Stimulated activated CD8-positive, alpha-beta memory T cell treated with anti-CD3 and anti-CD28 coated beads, Interleukin-15, amount 100 ng/mL, for 4 hours (primary cell): ENCODE results near the gene TMPRSS13.
"Not testable (repeated sequence)": the region's sequence is repeated elsewhere in the genome, so short reads cannot be mapped to it uniquely, and the experiment has no call there.

Experiments
- DNase-seq, 2 donors: peaks; one replicate each; pipeline ENCODE4 v3.0.0-alpha.2; 2020; ENCODE audit warnings: low read depth in 2 of 2

The TMPRSS13 gene

GRCh38 chr11:117929142-117929915 is at the start of gene TMPRSS13:
Gene TMPRSS13, minus strand, starts transcription at chr11:117929402. Its CDS starts 95 bp downstream, at chr11:117929307.
- no peak for DNase-seq

DNA sequence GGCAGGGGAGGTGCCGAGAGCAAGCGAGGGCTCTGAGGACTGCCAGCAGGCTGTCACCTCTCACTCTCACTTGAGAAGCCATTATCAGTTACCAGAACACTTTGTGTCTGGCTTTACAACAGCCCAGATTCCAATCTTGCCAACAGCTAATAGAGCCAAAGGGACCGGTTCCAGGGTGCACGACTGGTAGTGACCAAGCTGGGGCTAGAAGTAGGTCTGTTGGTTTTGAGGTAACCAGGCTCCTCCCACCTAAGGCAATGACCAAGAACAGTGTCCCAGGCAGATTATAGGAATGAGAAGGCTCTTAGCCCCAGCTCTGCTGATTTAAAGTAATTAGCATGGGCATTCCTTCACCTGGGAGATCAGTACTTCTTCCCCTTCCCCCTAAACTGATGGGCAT is 49.8 kb upstream of the TMPRSS13 start:
- DNase-seq, result no peak

DNA sequence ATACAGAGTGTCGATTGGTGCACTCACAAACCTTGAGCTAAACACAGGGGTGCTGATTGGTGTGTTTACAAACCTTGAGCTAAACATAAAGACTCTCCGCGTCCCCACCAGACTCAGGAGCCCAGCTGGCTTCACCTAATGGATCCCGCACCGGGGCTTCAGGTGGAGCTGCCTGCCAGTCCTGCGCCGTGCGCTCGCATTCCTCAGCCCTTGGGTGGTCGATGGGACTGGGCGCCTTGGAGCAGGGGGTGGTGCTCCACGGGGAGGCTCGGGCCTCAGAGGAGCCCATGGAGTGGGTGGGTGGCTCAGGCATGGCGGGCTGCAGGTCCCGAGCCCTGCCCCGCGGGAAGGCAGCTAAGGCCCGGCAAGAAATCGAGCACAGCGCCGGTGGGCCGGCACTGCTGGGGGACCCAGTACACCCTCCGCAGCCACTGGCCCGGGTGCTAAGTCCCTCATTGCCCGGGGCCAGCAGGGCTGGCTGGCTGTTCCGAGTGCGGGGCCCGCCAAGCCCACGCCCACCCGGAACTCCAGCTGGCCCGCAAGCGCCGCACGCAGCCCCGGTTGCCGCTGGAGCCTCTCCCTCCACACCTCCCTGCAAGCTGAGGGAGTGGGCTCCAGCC is 49.2 kb upstream of the TMPRSS13 start:
- DNase-seq, result not testable (repeated sequence)

- not testable (repeated sequence) for DNase-seq
These were observed 48.5 kb upstream of the TMPRSS13 start for GRCh38 chr11:117977612-117978264.

DNA sequence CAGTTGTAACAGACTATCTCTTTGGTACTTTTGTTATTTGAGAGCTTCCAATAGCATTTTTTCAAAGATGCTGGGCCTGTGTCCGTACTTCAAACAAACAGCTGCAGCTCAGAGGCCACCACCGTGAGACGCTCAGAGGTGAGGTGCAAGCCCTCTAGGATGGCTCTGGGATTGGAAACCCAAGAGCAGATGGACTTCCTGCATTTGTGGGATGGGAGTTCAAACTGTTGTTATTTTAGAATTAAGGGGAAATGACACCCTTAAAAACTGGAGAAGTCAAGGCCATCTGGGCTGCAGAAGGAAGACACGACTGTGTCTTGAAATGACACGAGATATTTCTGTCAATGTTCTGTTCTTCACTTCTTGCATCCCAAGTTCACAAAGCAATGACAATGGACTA is 47.8 kb upstream of the TMPRSS13 start:
- DNase-seq, result no peak

DNA sequence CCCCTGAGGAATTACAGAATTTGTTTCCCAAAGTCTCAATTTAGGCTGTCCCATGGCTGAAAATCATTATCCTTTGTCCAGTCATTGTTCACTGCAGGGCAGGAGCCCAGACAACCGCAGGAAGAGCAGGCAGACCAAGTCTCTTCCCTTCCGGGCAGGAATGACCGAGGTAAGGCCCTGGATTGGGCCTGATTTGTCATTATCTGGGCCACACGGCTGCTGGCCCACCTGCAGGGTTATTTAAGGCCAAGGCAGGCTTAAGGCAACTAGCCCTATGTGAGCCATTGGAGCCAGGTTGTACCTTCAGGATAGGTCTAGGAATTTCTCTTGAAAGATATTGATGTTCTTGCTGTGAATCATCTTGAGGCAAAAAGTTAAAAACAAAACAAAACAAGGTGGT is 47.2 kb upstream of the TMPRSS13 start:
- no peak for DNase-seq

GRCh38 chr11:117973503-117973860 is 44.3 kb upstream of the TMPRSS13 start:
- DNase-seq, result no peak

DNA sequence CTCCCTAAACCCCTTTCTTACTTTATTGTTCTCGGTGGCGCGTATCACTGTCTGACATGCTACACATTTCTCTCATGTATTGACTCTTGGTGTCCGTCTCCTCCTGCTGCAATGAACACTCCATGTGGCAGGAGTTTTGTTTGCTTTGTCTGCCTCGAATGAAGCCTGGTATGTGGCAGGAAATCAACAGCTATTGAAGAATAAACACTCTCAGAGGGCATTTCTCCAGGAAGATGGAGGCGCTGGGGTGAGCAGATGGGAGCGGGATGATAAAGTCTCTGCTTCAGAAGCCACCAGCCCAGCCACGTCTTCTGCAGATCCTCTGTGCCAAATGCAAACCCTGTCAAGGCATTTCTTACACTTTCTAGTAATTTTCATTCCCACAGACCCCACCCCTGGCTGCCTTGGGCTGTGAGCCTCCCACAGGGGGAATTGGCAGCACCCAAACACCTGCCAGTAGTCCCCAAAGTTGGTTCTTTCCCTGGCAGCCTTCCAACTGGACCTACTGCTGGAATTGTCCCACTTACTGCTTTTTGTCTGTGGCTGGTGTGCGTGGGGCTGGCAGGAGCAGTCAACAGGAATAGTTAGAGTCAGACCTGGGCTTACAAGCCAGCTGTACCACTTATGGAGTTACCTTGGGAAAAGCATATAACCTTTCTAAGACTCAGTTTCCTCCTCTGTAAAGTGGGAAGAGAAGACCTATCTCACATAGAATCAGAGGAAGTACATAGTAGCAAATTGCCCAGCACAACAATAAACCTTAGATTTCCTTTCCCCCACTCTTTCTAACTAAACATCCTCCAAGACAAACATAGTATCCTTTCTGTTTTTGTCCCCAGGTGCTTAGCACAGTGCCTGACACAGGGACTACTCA is 43.7 kb upstream of the TMPRSS13 start:
- DNase-seq, result no peak

- no peak for DNase-seq
These were observed 42.8 kb upstream of the TMPRSS13 start for GRCh38 chr11:117972044-117972443.

DNA sequence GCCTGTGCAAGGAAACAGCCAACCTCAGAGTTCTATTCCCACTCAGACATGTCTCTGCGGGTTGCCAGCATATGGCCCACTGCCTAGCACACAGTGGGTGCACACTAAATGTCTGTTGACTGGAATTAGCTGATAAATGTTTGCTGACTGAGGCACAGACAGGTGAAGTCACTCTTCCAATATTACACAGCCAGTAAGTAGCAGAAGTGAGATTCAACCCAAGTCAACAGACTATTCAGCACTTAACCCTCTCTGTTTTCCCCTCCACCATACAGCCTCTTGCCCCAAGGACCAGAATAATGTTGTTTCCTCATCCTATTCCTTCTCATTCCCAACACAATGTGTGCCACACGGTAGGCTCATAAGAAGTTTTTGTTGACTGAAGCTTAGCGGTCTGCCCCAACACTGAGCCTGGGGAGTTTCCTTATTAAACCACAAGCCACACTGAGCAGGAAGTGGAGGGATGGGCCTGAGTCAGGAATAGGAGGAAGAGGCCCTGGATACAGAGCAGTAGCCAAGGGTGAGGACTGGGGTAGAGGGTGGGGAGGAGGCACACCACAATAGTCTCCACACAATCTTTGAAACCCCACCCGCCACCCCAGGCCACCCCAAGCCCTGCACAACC is 41.3 kb upstream of the TMPRSS13 start:
- DNase-seq, result no peak

GRCh38 chr11:117969160-117969991 is 40.2 kb upstream of the TMPRSS13 start:
- no peak for DNase-seq

- DNase-seq, result no peak
These were observed 37.7 kb upstream of the TMPRSS13 start for GRCh38 chr11:117966908-117967307.

DNA sequence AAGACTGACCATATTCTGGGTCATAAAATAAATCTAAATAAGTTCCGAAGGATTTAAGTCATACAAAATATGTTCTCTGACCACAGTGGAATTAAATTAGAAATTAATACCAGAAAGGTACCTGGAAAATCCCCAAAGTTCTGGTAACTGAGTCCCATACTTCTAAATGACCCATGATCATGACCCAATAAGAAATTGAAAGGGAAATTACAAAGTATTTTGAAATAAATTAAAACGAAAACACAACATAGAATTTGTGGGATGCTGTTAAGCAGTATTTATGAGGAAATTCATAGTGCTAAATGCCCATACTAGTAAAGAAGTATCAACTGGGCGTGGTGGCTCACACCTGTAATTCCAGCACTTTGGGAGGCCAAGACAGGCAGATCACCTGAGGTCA is 33.6 kb upstream of the TMPRSS13 start:
- DNase-seq, result no peak

- no peak for DNase-seq
These were observed 32.7 kb upstream of the TMPRSS13 start for GRCh38 chr11:117961896-117962295.

DNA sequence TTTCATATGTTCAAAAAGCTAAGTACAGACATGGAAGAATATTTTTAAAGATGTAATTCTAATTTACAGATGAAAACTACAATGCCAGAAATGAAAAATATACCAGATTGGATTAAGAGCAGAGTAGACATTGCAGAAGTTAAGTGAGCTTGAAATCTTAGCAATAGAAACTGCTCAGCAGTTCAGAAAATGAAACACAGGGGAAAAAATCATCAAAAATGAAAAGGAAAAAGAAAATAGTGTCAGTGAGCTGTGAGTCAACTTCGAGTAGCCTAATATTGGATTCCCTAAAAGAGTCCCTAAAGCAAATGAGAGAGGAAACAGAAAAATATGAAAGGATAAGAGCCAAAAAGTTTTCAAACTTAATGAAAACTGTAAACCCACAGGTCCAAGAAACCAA is 31.2 kb upstream of the TMPRSS13 start:
- DNase-seq, result no peak

GRCh38 chr11:117959438-117960149 is 30.4 kb upstream of the TMPRSS13 start:
- no peak for DNase-seq

- no peak for DNase-seq
These were observed 29.7 kb upstream of the TMPRSS13 start for GRCh38 chr11:117958949-117959348.

- no peak for DNase-seq
These were observed 23.9 kb upstream of the TMPRSS13 start for GRCh38 chr11:117953024-117953671.
